NT2/D1 (cell line): ENCODE measurements around the gene PHRF1.

ENCODE experiments used
- DNase-seq: peaks from one replicate; pipeline ENCODE4 v3.0.0-alpha.2; 2011; ENCODE audit warnings: low read depth, low spot score
- H3K27me3 ChIP-seq: 2 replicates; pipeline ENCODE4 v1.6.0; 2011; ENCODE audit warnings: mild to moderate bottlenecking; ENCODE audit not compliant: insufficient read length, insufficient read depth
- H3K36me3 ChIP-seq: 2 replicates; pipeline ENCODE4 v1.6.1; 2011; ENCODE audit warnings: mild to moderate bottlenecking, low read length, mixed read lengths; ENCODE audit not compliant: insufficient read depth, insufficient read length
- H3K4me1 ChIP-seq: 2 replicates; pipeline ENCODE4 v1.5.1; 2011; ENCODE audit not compliant: insufficient read depth, insufficient read length
- H3K4me3 ChIP-seq: 2 replicates; pipeline ENCODE4 v1.5.1; 2011; ENCODE audit warnings: low read depth; ENCODE audit not compliant: insufficient read length
- H3K9ac ChIP-seq: 2 replicates; pipeline ENCODE4 v1.6.0; 2011; ENCODE audit warnings: low read depth; ENCODE audit not compliant: insufficient read length
- H3K9me3 ChIP-seq: 2 replicates; pipeline ENCODE4 v1.5.1; 2011; ENCODE audit warnings: mild to moderate bottlenecking, low read length; ENCODE audit not compliant: insufficient read depth
- SUZ12 ChIP-seq: IDR thresholded peaks from 2 replicates; pipeline ENCODE4 v1.6.1; 2011; ENCODE audit not compliant: insufficient read length, insufficient read depth; ENCODE audit errors: extremely low read depth
- YY1 ChIP-seq: IDR thresholded peaks from 2 replicates; pipeline ENCODE4 v1.6.1; 2011; ENCODE audit not compliant: insufficient read length, insufficient read depth
- ZNF274 ChIP-seq: IDR thresholded peaks from 2 replicates; pipeline ENCODE4 v1.6.1; 2011; ENCODE audit warnings: mild to moderate bottlenecking, low read depth, low read length

The PHRF1 gene

DNA sequence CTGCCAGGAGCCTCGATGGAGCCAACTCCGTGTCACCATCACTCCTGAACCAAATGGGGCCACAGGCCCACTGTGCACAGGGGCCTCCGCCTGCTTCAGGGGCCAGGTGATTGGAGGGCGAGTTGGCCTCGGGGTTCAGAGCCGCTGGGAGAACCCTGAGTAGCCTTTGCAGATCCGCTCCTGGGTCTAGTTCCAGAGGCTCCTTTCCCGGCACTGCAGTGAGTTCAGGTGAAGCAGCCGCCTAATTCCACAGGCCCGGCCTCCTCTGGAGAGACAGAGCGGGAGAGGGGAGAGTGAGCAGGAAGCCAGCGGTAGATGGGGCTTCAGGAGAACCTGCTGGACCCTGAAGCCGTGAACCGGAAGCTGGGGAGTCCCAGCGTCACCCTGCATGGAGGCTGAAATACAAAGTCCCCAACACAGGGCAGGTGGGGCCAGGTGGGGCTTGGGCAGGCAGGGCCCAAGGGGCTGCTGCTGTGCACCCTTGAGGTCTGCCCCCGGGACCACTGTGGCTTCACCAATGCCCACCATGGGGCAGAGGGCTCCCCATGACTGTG is 83.3 kb downstream of the PHRF1 start:
- Histone ChIP-seq H3K4me1 (peaks cover 4% of the 10 kb centered on the region), H3K9me3 (no peaks in the 10 kb centered on the region), H3K27me3 (no peaks in the 10 kb centered on the region), H3K9ac (no peak overlapping the region), H3K36me3 (peaks cover 82% of the 10 kb centered on the region), H3K4me3 (no peak overlapping the region)
- DNase-seq: no peak
- TF ChIP-seq YY1: no peak
- no peak for TF ChIP-seq SUZ12
- TF ChIP-seq ZNF274: no peak

DNA sequence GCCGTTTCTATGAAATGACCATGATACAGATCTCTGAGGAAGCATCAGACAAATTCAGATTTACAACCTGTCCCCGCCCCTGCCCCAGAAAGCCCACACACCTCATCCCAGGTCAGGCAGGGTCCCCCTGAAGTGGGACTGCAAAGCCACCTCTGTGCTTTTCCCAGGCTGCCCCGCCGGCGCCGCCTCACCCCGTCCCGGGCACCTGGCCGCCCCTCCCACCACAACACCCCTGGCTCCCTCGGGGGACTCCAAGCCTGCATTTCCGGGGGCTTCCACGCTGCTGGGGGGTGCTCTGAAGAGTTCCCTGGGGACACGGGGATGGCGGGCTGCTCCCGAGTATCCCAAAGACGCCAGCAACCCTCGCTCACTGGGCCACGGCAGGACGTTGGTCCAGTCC is 84.0 kb downstream of the PHRF1 start:
- no peak overlapping the region for H3K9ac ChIP-seq
- no peaks in the 10 kb centered on the region for H3K9me3 ChIP-seq
- TF ChIP-seq ZNF274 (no peak), YY1 (no peak), SUZ12 (no peak)
- peaks cover 4% of the 10 kb centered on the region for H3K4me1 ChIP-seq
- no peaks in the 10 kb centered on the region for H3K27me3 ChIP-seq
- H3K4me3 ChIP-seq: no peak overlapping the region
- H3K36me3 ChIP-seq: peaks cover 81% of the 10 kb centered on the region
- DNase-seq: no peak

DNA sequence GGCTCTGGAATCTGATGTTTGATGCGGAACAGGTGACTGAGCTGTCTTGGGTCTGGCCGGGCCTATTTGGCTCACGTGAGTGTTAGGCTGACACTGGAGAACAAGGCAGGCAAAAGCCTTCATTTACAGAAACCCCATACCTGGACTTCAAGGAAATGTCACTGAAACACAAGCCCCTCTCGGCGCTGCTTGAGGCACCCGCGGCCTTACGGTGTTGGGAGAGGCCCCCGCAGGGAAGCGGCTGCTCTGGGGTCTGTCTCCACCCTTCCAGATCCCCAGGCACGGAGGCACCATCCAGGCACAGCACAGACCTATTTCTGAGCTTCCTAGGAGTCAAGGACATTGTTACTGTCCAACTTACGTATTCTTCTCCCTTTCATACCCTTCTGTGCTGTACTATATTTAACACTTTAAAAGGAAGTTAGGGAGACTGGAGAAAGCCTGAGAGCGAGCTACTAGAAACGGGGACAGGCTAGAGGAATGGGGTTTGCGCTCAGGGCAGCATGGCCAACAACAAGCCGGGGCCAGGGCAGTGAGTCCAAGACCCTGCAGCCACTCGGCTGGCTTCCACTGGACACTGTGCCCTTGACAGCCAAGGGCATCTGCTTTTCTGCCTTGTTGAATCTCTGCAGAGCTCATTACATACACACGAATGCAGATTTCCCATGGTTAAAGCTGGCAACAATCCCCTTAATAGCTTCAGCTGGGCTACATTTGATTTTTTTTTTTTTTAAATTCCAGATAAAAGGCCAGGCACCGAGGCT is 84.6 kb downstream of the PHRF1 start:
- peaks cover 85% of the 10 kb centered on the region for H3K36me3 ChIP-seq

More for the DNA sequence above, 84.6 kb downstream of the PHRF1 start:
- H3K4me3 ChIP-seq: no peak overlapping the region
- no peaks in the 10 kb centered on the region for H3K27me3 ChIP-seq
- TF ChIP-seq ZNF274: no peak
- no peak for TF ChIP-seq SUZ12
- no peak for TF ChIP-seq YY1
- peaks cover 4% of the 10 kb centered on the region for H3K4me1 ChIP-seq
- H3K9ac ChIP-seq: no peak overlapping the region
- no peaks in the 10 kb centered on the region for H3K9me3 ChIP-seq
- no peak for DNase-seq
